ENCODE results near the gene IDH2.

Gene IDH2

DNA sequence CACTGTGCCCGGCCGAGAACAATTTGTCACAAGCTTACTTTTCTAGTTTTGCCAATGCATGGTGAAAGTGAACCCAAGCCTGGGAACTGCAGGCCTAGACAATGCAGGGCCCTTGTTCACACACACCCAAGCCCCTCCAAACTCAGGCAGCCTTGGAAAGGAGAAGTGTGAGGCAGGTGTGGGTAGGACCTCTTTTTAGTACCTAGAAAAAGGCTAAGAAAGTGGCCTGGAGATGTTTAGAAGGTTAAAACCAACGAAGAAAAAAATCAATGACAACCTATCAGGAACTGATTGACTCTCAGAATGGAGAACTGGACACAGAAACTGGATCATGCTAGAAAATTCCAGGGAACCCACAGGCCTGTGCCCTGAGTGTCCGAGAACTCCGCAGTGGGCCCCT, 18.8 kb downstream of the IDH2 start:
- H3K9me3 ChIP-seq, result no peaks in the 10 kb centered on the region
- peaks cover 6% of the 10 kb centered on the region; the same call in 1 of the 2 replicates for H3K4me1 ChIP-seq
- no peaks in the 10 kb centered on the region for H3K27me3 ChIP-seq
- DNase-seq, result no peak
- TF ChIP-seq, protein P1, sequence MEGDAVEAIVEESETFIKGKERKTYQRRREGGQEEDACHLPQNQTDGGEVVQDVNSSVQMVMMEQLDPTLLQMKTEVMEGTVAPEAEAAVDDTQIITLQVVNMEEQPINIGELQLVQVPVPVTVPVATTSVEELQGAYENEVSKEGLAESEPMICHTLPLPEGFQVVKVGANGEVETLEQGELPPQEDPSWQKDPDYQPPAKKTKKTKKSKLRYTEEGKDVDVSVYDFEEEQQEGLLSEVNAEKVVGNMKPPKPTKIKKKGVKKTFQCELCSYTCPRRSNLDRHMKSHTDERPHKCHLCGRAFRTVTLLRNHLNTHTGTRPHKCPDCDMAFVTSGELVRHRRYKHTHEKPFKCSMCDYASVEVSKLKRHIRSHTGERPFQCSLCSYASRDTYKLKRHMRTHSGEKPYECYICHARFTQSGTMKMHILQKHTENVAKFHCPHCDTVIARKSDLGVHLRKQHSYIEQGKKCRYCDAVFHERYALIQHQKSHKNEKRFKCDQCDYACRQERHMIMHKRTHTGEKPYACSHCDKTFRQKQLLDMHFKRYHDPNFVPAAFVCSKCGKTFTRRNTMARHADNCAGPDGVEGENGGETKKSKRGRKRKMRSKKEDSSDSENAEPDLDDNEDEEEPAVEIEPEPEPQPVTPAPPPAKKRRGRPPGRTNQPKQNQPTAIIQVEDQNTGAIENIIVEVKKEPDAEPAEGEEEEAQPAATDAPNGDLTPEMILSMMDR (IDR thresholded peaks at IDR 0.05; ENCODE audit: low read depth, low read length), result no peak
- H3K36me3 ChIP-seq, result peaks cover 32% of the 10 kb centered on the region
- no peak overlapping the region for H3K4me3 ChIP-seq (ENCODE audit: low read depth, low read length)

DNA sequence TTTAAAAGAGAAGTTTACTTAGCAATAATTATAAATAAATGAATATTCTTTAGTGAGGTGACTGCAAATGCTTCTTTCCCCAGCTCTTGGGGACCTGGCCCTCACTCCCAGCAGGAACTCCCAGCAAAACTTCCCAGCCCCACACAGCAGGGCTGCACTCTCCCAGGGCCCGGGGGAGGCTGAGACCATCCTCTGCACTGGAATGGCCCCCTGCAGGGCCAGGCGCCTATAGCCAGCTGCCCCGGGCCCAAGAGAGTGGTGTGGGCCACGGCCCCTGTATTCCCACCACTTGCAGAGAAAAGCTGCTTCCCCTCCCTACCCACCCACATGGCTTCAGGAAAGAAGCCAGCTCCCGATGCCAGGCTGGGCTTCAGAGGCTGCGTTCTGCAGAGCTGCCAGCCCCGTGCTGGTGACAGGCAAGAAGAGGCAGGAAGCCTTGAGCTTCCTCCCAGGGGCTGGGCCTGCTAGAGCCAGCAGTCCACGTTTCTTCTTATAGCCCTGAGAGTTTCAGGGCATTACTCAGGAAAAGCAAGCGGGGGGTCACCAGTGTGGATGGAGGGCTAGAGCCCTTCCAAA, 20.0 kb downstream of the IDH2 start:
- no peak for DNase-seq
- TF ChIP-seq, protein P1 (IDR thresholded peaks at IDR 0.05; ENCODE audit: low read depth, low read length), result no peak

DNA sequence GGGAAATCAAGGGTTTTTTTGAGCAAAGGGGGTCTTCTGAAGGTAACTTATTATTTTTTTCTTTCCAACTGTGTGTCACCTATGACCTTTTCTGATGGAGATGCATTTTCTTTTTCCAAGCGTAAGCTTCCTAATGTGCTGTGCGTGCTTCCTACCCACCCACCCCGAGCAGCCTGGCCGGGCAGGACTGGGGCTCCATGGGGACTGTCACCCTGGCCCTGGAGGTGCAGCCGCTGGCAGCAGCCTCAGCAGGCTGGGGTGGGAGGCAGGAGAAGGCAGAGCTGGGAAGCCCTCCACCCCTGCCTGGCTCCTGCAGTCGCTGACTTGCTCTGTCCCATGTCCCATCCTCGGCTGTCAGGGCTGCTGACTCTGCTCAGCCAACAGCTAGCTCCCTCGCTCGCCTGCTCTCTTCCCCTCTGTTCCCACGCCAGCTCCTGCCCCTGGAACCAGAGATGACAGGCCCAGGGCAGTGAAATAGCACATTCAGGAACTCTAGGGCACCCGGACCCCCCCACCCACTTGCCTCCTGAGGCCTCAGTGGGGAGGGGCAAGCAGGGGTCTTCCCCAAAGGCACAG, 21.4 kb downstream of the IDH2 start:
- H3K4me1 ChIP-seq, result no peaks in the 10 kb centered on the region
- H3K36me3 ChIP-seq, result peaks cover 27% of the 10 kb centered on the region
- no peak for DNase-seq
- no peaks in the 10 kb centered on the region for H3K9me3 ChIP-seq
- no peak overlapping the region for H3K4me3 ChIP-seq (ENCODE audit: low read depth, low read length)
- H3K27me3 ChIP-seq, result no peaks in the 10 kb centered on the region
- TF ChIP-seq, protein P1 (IDR thresholded peaks at IDR 0.05; ENCODE audit: low read depth, low read length), result no peak

More for the DNA sequence above, 20.0 kb downstream of the IDH2 start:
- H3K9me3 ChIP-seq, result no peaks in the 10 kb centered on the region
- no peaks in the 10 kb centered on the region for H3K27me3 ChIP-seq
- H3K4me3 ChIP-seq (ENCODE audit: low read depth, low read length), result no peak overlapping the region
- peaks cover 27% of the 10 kb centered on the region for H3K36me3 ChIP-seq
- H3K4me1 ChIP-seq, result peaks cover 3% of the 10 kb centered on the region; the same call in 1 of the 2 replicates

DNA sequence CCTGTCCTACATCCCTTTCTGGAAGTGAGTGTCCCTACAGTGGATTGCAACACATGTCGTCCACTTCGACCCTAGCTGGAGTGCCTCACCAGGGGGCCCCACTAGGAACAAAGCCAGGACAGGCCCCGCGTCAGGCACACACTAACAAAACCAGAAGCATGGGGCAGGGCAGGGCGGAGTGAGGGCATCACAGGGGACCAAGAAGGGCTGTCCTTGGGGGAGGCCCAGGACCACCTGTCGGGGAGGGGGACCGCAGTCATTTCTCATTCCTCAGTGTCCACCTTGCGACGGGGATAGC, 21.9 kb downstream of the IDH2 start:
- H3K27me3 ChIP-seq, result no peaks in the 10 kb centered on the region
- peaks cover 27% of the 10 kb centered on the region for H3K36me3 ChIP-seq
- no peaks in the 10 kb centered on the region for H3K9me3 ChIP-seq
- TF ChIP-seq, protein P1 (IDR thresholded peaks at IDR 0.05; ENCODE audit: low read depth, low read length), result no peak
- H3K4me1 ChIP-seq, result no peaks in the 10 kb centered on the region
- no peak for DNase-seq
- no peak overlapping the region for H3K4me3 ChIP-seq (ENCODE audit: low read depth, low read length)

DNA sequence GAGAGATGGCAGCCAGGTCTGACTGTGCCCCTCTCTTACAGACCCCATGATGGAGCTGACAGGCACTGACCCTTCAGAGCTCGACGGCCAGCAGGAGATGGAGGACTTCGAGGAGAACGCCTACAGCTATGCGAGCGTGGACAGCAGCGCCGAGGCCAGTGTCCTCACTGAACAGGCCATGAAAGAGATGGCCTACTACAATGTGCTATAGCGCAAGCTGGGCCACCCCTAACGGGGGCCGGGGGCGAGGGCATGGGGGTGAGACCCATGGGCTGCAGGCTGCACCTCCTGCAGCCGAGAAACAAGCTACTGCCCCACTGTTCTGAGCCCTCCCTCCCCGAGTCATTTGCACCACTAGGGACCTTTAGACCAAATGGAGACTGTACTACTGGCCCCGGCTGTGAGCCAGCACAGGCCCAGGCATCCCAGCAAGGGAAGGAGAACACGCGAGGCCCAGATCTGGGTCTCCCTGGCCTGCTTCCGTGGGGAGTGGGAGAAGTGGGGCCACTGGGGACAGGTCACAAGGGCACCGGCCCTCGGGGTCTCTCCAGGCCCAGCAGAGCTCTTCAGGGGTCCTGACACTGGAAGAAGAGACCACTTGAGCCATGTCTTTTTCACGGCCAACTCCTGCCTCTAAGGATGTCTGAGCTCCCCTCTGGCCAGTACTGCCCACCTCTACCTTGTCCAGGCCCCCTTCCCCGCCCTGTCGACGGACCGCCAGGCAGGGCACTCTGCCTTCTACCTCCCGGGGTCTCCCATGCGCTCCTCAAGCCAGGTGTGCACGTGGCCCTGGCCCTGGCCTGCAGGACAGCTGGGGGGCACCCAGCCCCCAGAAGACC, 22.4 kb downstream of the IDH2 start:
- Histone ChIP-seq H3K4me3 (ENCODE audit: low read depth, low read length) (no peak overlapping the region), H3K9me3 (no peaks in the 10 kb centered on the region), H3K4me1 (no peaks in the 10 kb centered on the region), H3K27me3 (no peaks in the 10 kb centered on the region), H3K36me3 (peaks cover 23% of the 10 kb centered on the region)
- no peak for DNase-seq
- TF ChIP-seq, protein P1 (IDR thresholded peaks at IDR 0.05; ENCODE audit: low read depth, low read length), result no peak

DNA sequence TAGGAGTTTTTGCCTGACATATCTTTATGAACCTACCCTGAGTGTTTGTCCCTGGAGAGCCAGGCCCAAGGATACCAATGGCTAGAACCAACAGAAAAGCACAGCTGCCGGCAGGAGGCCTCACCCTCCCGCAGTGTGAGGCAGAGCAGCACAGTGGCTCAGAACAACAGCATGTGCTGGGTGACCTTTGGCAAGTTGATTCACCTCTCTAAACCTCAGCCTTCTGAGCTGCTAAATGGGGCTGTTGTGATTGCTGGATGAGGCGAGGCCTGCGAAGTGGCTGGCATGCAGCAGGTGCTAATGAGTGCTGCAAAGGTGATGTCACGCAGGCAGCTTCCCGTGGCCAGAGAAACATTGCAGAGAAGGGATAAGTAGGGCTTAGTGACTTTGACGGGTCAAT, 23.3 kb downstream of the IDH2 start:
- Histone ChIP-seq H3K9me3 (no peaks in the 10 kb centered on the region), H3K4me1 (no peaks in the 10 kb centered on the region), H3K36me3 (peaks cover 16% of the 10 kb centered on the region), H3K4me3 (ENCODE audit: low read depth, low read length) (no peak overlapping the region), H3K27me3 (no peaks in the 10 kb centered on the region)
- no peak for DNase-seq
- TF ChIP-seq, protein P1 (IDR thresholded peaks at IDR 0.05; ENCODE audit: low read depth, low read length), result no peak

Measured in BE2C (cell line).